Measurements from ENCODE around the gene VCAN. TPM values are rescaled to one million over a fixed set of nuclear protein-coding genes. Genes with fewer than 3 reads are reported as not detected.

Gene VCAN
- total RNA-seq, 1 experiment from 2014 or later, result 31.4 TPM

DNA sequence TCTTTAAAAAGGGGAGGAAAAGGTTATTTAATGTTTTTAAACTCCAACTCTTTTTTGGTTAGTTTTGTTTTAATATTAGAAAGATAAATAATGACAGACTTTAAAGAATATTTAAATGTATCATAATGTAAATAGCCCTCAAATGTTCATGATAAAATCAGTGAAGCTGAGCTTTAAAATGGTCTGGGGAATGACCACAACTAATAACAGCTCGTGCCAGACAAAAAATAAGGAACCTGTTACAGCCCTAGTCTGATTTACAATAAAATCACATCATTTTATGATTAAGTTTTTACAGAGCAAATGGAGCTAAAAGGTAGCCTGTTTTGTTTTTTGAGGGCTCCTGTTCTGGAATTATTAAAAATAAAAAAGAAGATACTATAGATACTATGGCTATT is 46.1 kb downstream of the VCAN start:
- no peak overlapping the region for H3K4me3 Mint-ChIP-seq (ENCODE audit: low read depth, unreplicated experiment)
- CTCF ChIA-PET, result interaction anchor here (0.7 to 1.6 kb wide), 3 partner anchors 14 to 488 kb away, joined by 3 read pairs; no protein-coding TSS in a partner anchor

DNA sequence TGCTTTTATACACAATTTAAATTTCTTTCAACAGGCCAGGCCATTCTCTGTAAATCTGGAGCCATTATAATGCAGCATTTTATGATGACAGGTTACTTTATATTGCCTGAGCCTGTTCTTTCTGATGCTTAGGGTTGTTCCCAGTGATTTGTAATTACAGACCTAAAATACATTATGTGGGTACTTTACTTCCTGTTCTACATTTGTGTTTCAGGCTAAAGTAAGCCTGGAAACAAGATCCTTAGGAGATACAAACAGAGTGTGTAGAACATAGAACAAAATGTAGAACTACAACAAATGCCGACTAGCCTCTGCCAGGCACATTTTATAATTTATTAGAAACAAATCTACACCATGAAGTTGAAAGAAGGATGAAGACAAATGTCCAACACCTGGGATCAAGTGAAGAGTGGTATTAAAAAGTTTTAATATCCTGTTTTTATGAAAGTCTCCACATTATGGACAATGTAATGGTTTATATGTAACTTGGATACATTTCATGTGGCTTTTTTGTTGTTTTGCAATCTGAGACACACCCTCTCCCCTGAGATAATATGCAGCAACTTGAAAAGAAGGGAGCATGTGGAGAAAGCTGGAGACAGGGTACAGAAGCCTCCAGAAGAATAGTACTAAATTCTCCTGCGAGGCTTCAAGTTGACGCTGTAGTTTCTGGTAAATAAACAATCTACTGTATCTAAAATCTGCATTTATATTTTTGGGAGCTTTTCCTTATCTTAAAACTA is 46.9 kb downstream of the VCAN start:
- no peaks in the 10 kb centered on the region for H3K36me3 Mint-ChIP-seq (ENCODE audit: insufficient read depth, unreplicated experiment)
- no peaks in the 10 kb centered on the region for H3K9me3 Mint-ChIP-seq (ENCODE audit: low read depth, unreplicated experiment)
- no peaks in the 10 kb centered on the region for H3K4me1 Mint-ChIP-seq (ENCODE audit: low read depth, unreplicated experiment)
- no TSS peak for BruUV-seq (replicated peaks)
- TF ChIP-seq, protein P1, sequence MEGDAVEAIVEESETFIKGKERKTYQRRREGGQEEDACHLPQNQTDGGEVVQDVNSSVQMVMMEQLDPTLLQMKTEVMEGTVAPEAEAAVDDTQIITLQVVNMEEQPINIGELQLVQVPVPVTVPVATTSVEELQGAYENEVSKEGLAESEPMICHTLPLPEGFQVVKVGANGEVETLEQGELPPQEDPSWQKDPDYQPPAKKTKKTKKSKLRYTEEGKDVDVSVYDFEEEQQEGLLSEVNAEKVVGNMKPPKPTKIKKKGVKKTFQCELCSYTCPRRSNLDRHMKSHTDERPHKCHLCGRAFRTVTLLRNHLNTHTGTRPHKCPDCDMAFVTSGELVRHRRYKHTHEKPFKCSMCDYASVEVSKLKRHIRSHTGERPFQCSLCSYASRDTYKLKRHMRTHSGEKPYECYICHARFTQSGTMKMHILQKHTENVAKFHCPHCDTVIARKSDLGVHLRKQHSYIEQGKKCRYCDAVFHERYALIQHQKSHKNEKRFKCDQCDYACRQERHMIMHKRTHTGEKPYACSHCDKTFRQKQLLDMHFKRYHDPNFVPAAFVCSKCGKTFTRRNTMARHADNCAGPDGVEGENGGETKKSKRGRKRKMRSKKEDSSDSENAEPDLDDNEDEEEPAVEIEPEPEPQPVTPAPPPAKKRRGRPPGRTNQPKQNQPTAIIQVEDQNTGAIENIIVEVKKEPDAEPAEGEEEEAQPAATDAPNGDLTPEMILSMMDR (IDR thresholded peaks at IDR 0.05; ENCODE audit: unreplicated experiment), result no peak
- H3K27ac Mint-ChIP-seq (ENCODE audit: unreplicated experiment), result no peak overlapping the region
- intact Hi-C loops (cut with micrococcal nuclease; ENCODE audit: unreplicated experiment), result no loop called here
- H3K27me3 Mint-ChIP-seq (ENCODE audit: unreplicated experiment), result no peaks in the 10 kb centered on the region
- DNase-seq, result no peak
- CTCF ChIA-PET, result interaction anchor here (1.6 kb wide), 1 partner anchor 15 kb away, joined by 3 read pairs; no protein-coding TSS in a partner anchor
- H3K4me3 Mint-ChIP-seq (ENCODE audit: low read depth, unreplicated experiment), result no peak overlapping the region

More for the DNA sequence above, 46.1 kb downstream of the VCAN start:
- no peak for DNase-seq
- intact Hi-C loops (cut with micrococcal nuclease; ENCODE audit: unreplicated experiment), result no loop called here
- Mint-ChIP-seq H3K27me3 (ENCODE audit: unreplicated experiment) (no peaks in the 10 kb centered on the region), H3K27ac (ENCODE audit: unreplicated experiment) (no peak overlapping the region), H3K36me3 (ENCODE audit: insufficient read depth, unreplicated experiment) (no peaks in the 10 kb centered on the region), H3K9me3 (ENCODE audit: low read depth, unreplicated experiment) (no peaks in the 10 kb centered on the region), H3K4me1 (ENCODE audit: low read depth, unreplicated experiment) (no peaks in the 10 kb centered on the region)
- TF ChIP-seq, protein P1 (IDR thresholded peaks at IDR 0.05; ENCODE audit: unreplicated experiment), result no peak
- no TSS peak for BruUV-seq (replicated peaks)

DNA sequence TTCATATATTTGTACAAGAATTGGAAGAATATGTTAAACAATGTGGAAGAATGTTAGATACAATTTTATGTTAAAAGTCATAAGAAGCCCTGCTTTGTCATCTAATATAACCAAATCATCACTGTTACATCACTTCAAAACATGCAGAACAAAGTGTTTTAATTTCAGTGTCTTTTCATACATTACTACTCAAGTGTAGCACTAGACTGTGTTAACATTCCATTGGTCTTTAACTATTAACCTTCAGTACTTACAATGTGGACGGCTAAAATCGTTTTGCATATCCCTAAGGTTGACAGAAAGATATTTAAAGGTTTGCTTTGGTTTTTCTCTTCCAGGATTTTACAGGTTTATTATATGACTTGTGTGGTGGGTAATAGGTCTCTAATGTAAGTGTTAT is 50.9 kb downstream of the VCAN start:
- Mint-ChIP-seq H3K9me3 (ENCODE audit: low read depth, unreplicated experiment) (no peaks in the 10 kb centered on the region), H3K27ac (ENCODE audit: unreplicated experiment) (no peak overlapping the region), H3K36me3 (ENCODE audit: insufficient read depth, unreplicated experiment) (no peaks in the 10 kb centered on the region), H3K27me3 (ENCODE audit: unreplicated experiment) (no peaks in the 10 kb centered on the region), H3K4me3 (ENCODE audit: low read depth, unreplicated experiment) (no peak overlapping the region), H3K4me1 (ENCODE audit: low read depth, unreplicated experiment) (no peaks in the 10 kb centered on the region)
- CTCF ChIA-PET, result interaction anchor here (0.7 kb wide), 1 partner anchor 30 kb away, joined by 3 read pairs; no protein-coding TSS in a partner anchor
- intact Hi-C loops (cut with micrococcal nuclease; ENCODE audit: unreplicated experiment), result no loop called here
- BruUV-seq (replicated peaks), result no TSS peak
- TF ChIP-seq, protein P1 (IDR thresholded peaks at IDR 0.05; ENCODE audit: unreplicated experiment), result no peak
- DNase-seq, result no peak

DNA sequence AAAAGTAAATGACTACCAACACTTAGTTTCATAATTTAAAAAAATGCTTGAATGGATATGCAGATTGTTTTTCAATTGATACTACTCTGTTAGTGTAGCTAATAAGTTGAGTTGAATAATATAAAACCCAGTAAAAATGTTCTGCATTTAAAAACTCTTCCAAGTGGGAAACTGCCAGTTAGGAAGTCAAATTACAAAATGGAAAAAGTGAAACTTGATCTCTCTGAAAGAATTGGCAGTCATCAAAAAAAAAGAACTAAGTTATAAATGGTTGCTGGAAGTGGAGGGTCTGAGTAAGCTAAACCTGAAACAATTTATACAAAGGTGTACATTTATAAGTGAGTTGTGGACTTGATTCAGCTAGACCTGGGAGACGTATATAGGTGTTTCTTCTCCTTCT is 52.4 kb downstream of the VCAN start:
- Mint-ChIP-seq H3K27me3 (ENCODE audit: unreplicated experiment) (no peaks in the 10 kb centered on the region), H3K9me3 (ENCODE audit: low read depth, unreplicated experiment) (no peaks in the 10 kb centered on the region), H3K36me3 (ENCODE audit: insufficient read depth, unreplicated experiment) (no peaks in the 10 kb centered on the region), H3K4me1 (ENCODE audit: low read depth, unreplicated experiment) (no peaks in the 10 kb centered on the region), H3K4me3 (ENCODE audit: low read depth, unreplicated experiment) (no peak overlapping the region), H3K27ac (ENCODE audit: unreplicated experiment) (no peak overlapping the region)
- TF ChIP-seq, protein P1 (IDR thresholded peaks at IDR 0.05; ENCODE audit: unreplicated experiment), result no peak
- CTCF ChIA-PET, result no interaction called here
- no peak for DNase-seq
- intact Hi-C loops (cut with micrococcal nuclease; ENCODE audit: unreplicated experiment), result no loop called here
- BruUV-seq (replicated peaks), result no TSS peak
